MCF 10A (cell line): ENCODE data around the gene EPGN. TPM values are rescaled to one million over a fixed set of nuclear protein-coding genes. Genes with fewer than 3 reads are reported as not detected.

Experiments
- BruUV-seq: library from RNA; stranded (reverse); fragments of 400-500 nt; replicated peaks from 2 replicates; lab custom pipeline; 2021; lab: Mats Ljungman, UMichigan
- CTCF ChIA-PET: fragments of 300-600 bp; sonication (Branson Sonifier 250); formaldehyde crosslinking; extraction: SDS; loops from one replicate; lab custom pipeline; 2021; ENCODE audit warnings: antibody characterized with exemption, inconsistent platforms; lab: Yijun Ruan, JAX
- POLR2A ChIA-PET: fragments of 300-600, 350-650 bp; sonication (Branson Sonifier 250); formaldehyde crosslinking; extraction: SDS; loops from one replicate; lab custom pipeline; 2020; ENCODE audit warnings: antibody characterized with exemption, inconsistent platforms; lab: Yijun Ruan, JAX
- DNase-seq: peaks from one replicate; pipeline ENCODE4 v3.0.0-alpha.2; 2018; ENCODE audit not compliant: unreplicated experiment
- H3K27ac Mint-ChIP-seq: one replicate; pipeline ENCODE4 v1.8.0; 2022; ENCODE audit warnings: mild to moderate bottlenecking, low read depth, mixed read lengths; ENCODE audit not compliant: unreplicated experiment
- H3K27me3 Mint-ChIP-seq: one replicate; pipeline ENCODE4 v1.8.0; 2022; ENCODE audit warnings: mixed read lengths; ENCODE audit not compliant: insufficient read depth, unreplicated experiment
- H3K36me3 Mint-ChIP-seq: one replicate; pipeline ENCODE4 v1.8.0; 2022; ENCODE audit warnings: mild to moderate bottlenecking, moderate library complexity, mixed read lengths; ENCODE audit not compliant: insufficient read depth, unreplicated experiment
- H3K4me1 Mint-ChIP-seq: one replicate; pipeline ENCODE4 v1.8.0; 2022; ENCODE audit warnings: mixed read lengths; ENCODE audit not compliant: insufficient read depth, unreplicated experiment
- H3K4me3 Mint-ChIP-seq: one replicate; pipeline ENCODE4 v1.8.0; 2022; ENCODE audit warnings: mild to moderate bottlenecking, moderate library complexity, mixed read lengths; ENCODE audit not compliant: unreplicated experiment
- H3K9me3 Mint-ChIP-seq: one replicate; pipeline ENCODE4 v1.8.0; 2022; ENCODE audit warnings: mixed read lengths; ENCODE audit not compliant: unreplicated experiment
- intact Hi-C: fragments of 100-400 bp; cut with micrococcal nuclease; formaldehyde crosslinking; loops from 2 replicates; pipeline ENCODE4 v1.14.1; 2022
- total RNA-seq: library from RNA; stranded (reverse); gene quantifications from 2 replicates; pipeline ENCODE4 v1.2.3, GENCODE V29; 2022
- TF ChIP-seq, protein P1 (sequence below): fragments of 200-600 bp; IDR thresholded peaks from one replicate; pipeline ENCODE4 v1.8.0; 2022; ENCODE audit warnings: antibody characterized with exemption, mild to moderate bottlenecking; ENCODE audit not compliant: unreplicated experiment

EPGN gene
- total RNA-seq, 1 experiment from 2014 or later = 129 TPM

- Mint-ChIP-seq H3K27me3 (no peaks in the 10 kb centered on the region), H3K4me1 (peaks cover 6% of the 10 kb centered on the region), H3K4me3 (no peak overlapping the region), H3K27ac (no peak overlapping the region), H3K9me3 (peaks cover 37% of the 10 kb centered on the region), H3K36me3 (peaks cover 7% of the 10 kb centered on the region)
- BruUV-seq = no TSS peak
- TF ChIP-seq, protein P1, sequence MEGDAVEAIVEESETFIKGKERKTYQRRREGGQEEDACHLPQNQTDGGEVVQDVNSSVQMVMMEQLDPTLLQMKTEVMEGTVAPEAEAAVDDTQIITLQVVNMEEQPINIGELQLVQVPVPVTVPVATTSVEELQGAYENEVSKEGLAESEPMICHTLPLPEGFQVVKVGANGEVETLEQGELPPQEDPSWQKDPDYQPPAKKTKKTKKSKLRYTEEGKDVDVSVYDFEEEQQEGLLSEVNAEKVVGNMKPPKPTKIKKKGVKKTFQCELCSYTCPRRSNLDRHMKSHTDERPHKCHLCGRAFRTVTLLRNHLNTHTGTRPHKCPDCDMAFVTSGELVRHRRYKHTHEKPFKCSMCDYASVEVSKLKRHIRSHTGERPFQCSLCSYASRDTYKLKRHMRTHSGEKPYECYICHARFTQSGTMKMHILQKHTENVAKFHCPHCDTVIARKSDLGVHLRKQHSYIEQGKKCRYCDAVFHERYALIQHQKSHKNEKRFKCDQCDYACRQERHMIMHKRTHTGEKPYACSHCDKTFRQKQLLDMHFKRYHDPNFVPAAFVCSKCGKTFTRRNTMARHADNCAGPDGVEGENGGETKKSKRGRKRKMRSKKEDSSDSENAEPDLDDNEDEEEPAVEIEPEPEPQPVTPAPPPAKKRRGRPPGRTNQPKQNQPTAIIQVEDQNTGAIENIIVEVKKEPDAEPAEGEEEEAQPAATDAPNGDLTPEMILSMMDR = no peak
- POLR2A ChIA-PET = no interaction called here
- no peak for DNase-seq
- CTCF ChIA-PET = interaction anchor here (0.5 to 1.8 kb wide), 3 partner anchors 25 to 33 kb away, joined by 4 to 5 read pairs (median 5); no protein-coding TSS in a partner anchor
- intact Hi-C loops = no loop called here
These were observed 35.8 kb downstream of the EPGN start for GRCh38 chr4:74344031-74344430.

DNA sequence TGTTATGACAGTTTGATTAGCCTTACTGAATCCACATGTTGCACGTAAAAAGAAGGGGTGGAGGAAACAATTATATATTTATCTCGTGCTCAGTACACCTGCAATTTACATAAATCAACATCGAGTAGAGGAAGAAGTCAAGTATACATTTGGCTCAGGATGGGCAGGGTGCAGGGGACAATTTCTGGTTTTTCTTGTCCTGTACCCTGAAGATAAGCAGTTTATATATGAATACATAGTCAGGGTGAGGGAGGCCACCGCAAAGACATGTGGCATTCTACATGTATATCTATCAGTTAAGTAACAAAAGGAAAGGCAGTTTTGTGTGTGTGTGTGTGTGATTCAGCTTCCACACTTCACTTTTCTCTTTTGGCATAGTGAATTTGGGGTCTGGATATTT is 45.6 kb downstream of the EPGN start:
- no peaks in the 10 kb centered on the region for H3K36me3 Mint-ChIP-seq
- H3K27me3 Mint-ChIP-seq = no peaks in the 10 kb centered on the region
- H3K4me1 Mint-ChIP-seq = peaks cover 6% of the 10 kb centered on the region
- no peak overlapping the region for H3K4me3 Mint-ChIP-seq
- ChIA-PET CTCF (interaction anchor here (1.3 kb wide), 1 partner anchor 177 kb away, joined by 3 read pairs; no protein-coding TSS in a partner anchor), POLR2A (no interaction called here)
- no peak overlapping the region for H3K27ac Mint-ChIP-seq
- no TSS peak for BruUV-seq
- DNase-seq = no peak
- intact Hi-C loops = no loop called here
- TF ChIP-seq, protein P1 = no peak
- H3K9me3 Mint-ChIP-seq = no peaks in the 10 kb centered on the region

- H3K27ac Mint-ChIP-seq = no peak overlapping the region
- no TSS peak for BruUV-seq
- DNase-seq = no peak
- H3K36me3 Mint-ChIP-seq = no peaks in the 10 kb centered on the region
- H3K4me1 Mint-ChIP-seq = peaks cover 12% of the 10 kb centered on the region
- intact Hi-C loops = no loop called here
- ChIA-PET POLR2A (no interaction called here), CTCF (interaction anchor here (0.7 to 0.9 kb wide), 2 partner anchors 13 to 342 kb away, joined by 3 read pairs; no protein-coding TSS in a partner anchor)
- TF ChIP-seq, protein P1 = no peak
- H3K27me3 Mint-ChIP-seq = no peaks in the 10 kb centered on the region
- H3K9me3 Mint-ChIP-seq = no peaks in the 10 kb centered on the region
- no peak overlapping the region for H3K4me3 Mint-ChIP-seq
These were observed 49.7 kb downstream of the EPGN start for GRCh38 chr4:74357965-74358364.

DNA sequence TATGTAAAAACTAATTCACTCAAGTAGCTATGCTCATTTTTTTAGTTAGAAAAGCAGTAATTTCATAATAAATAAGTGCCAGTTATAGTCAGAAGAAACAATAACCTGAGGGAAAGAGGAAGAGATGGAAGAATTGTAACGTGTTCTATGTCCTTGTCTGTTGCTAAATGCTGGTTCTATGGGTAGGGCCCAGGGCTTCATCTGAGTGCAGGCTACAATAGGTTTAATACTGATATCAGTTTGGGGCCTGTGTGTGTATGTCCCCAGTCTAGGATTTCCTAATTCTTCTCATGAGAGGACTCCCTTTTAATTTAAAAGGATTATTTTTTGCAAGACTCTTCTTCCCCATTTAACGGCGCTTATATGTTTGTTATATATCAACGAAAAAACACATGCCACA is 53.4 kb downstream of the EPGN start:
- ChIA-PET POLR2A (interaction anchor here (1.5 kb wide), 1 partner anchor 44 kb away, joined by 3 read pairs; no protein-coding TSS in a partner anchor), CTCF (interaction anchor here (0.7 to 2.4 kb wide), 3 partner anchors 9 to 84 kb away, joined by 3 to 8 read pairs (median 4); no protein-coding TSS in a partner anchor)
- H3K27ac Mint-ChIP-seq = no peak overlapping the region
- H3K36me3 Mint-ChIP-seq = no peaks in the 10 kb centered on the region
- BruUV-seq = no TSS peak
- intact Hi-C loops = no loop called here
- TF ChIP-seq, protein P1 = no peak
- H3K27me3 Mint-ChIP-seq = no peaks in the 10 kb centered on the region
- DNase-seq = no peak
- H3K4me3 Mint-ChIP-seq = no peak overlapping the region
- peaks cover 7% of the 10 kb centered on the region for H3K4me1 Mint-ChIP-seq
- no peaks in the 10 kb centered on the region for H3K9me3 Mint-ChIP-seq
